ENCODE results near the gene CASP10. TPM values are rescaled to one million over a fixed set of nuclear protein-coding genes. Genes with fewer than 3 reads are reported as not detected.

The CASP10 gene
- total and polyA plus RNA-seq, 2 donors (not counting 1 experiment from before 2014, with no cell fraction given): 16.0 to 34.3 TPM

- Histone ChIP-seq H2AFZ (ENCODE audit: insufficient read depth, low read depth, low read length, poor library complexity, severe bottlenecking) (no peak overlapping the region), H3K9me3 (ENCODE audit: control extremely low read depth in 1 of 3, control insufficient read depth in 2 of 3, insufficient read depth in 1 of 3, low read length in 2 of 3) (peaks cover 0 to 7% (median 0%) of the 10 kb centered on the region in 3 donors), H3K4me3 (ENCODE audit: control extremely low read depth in 1 of 5, extremely low read depth in 1 of 5, insufficient read depth in 1 of 5, low read depth in 2 of 5, low read length in 4 of 5) (no peak overlapping the region), H3K36me3 (replicated peaks in 1 of 2; ENCODE audit: control extremely low read depth in 1 of 2, control insufficient read depth in 1 of 2, extremely low read depth in 1 of 2, insufficient read depth in 2 of 2, low read length in 1 of 2) (peaks cover 4 to 49% of the 10 kb centered on the region in 2 experiments), H3K27ac (ENCODE audit: low read length in 2 of 2) (no peak overlapping the region), H3K9ac (ENCODE audit: low read length) (no peak overlapping the region), H3K79me2 (ENCODE audit: control insufficient read depth, insufficient read depth, low read length) (peaks cover 10% of the 10 kb centered on the region), H3K4me1 (ENCODE audit: control insufficient read depth in 2 of 2, insufficient read depth in 2 of 2, low read length in 2 of 2) (peaks cover 46 to 55% of the 10 kb centered on the region in 2 donors), H4K20me1 (ENCODE audit: control insufficient read depth, insufficient read depth, low read length, poor library complexity, severe bottlenecking) (peaks cover 12% of the 10 kb centered on the region), H3K27me3 (replicated peaks in 1 of 4; ENCODE audit: control extremely low read depth in 1 of 4, control insufficient read depth in 3 of 4, insufficient read depth in 4 of 4, low read length in 3 of 4) (no peaks in the 10 kb centered on the region), H3K4me2 (replicated peaks; ENCODE audit: low read depth, low read length, poor library complexity, severe bottlenecking) (no peak overlapping the region)
- peak overlapping the region; percentile 73 for H3K27ac Mint-ChIP-seq
- H3K9me3 Mint-ChIP-seq (ENCODE audit: insufficient read depth): peaks cover 3% of the 10 kb centered on the region
- no peak for ATAC-seq (ENCODE audit: low read depth)
- intact Hi-C loops (cut with micrococcal nuclease): no loop called here
- WGBS (ENCODE audit: insufficient coverage): 100% methylated on average over 2 of the region's 3 CpGs
- ChIA-PET POLR2A (interaction anchor here (0.7 to 1.7 kb wide), 5 partner anchors 9 to 231 kb away, joined by 3 to 6 read pairs (median 3); partner anchors contain the start of gene CASP10), CTCF (interaction anchor here (1.2 to 4.0 kb wide), 11 partner anchors 9 to 289 kb away, joined by 3 to 42 read pairs (median 5); partner anchors contain the start of gene CASP10)
- TF ChIP-seq CTCF (IDR thresholded peaks at IDR 0.05) (no peak), EZH2 (IDR thresholded peaks at IDR 0.05; ENCODE audit: borderline replicate concordance, insufficient read depth, low read depth, low read length, poor library complexity, severe bottlenecking) (no peak)
- no peaks in the 10 kb centered on the region for H3K27me3 Mint-ChIP-seq
- no peak overlapping the region for H3K4me3 Mint-ChIP-seq
- no peak for DNase-seq
- H3K4me1 Mint-ChIP-seq: peaks cover 56% of the 10 kb centered on the region
These were observed 12.4 kb downstream of the CASP10 start for GRCh38 chr2:201195331-201195730.

DNA sequence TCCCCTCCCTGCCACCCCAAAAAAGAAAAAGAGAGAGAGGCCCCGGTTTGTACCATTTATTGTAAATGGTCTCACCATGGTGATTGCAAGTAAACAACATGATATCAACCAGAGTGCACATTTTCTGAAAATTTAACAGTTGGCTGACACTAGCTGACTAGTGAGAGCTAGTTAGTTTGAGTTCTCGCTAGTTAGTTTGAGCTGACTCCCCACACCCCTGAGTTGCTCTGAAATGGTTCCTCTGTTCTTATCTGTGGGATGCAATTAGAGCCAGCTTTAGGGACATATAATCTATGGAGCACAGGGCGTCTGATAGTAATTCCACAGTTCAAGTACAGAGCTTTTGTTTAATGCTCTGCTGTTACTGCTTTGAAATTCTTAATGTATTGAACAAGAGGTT, 13.1 kb downstream of the CASP10 start:
- POLR2A ChIA-PET: no interaction called here
- H3K27ac Mint-ChIP-seq: peak overlapping the region; percentile 50
- H3K27me3 Mint-ChIP-seq: no peaks in the 10 kb centered on the region

More for the DNA sequence above, 13.1 kb downstream of the CASP10 start:
- Histone ChIP-seq H3K4me1 (ENCODE audit: control insufficient read depth in 2 of 2, insufficient read depth in 2 of 2, low read length in 2 of 2) (peaks cover 45 to 53% of the 10 kb centered on the region in 2 donors), H3K79me2 (ENCODE audit: control insufficient read depth, insufficient read depth, low read length) (peaks cover 12% of the 10 kb centered on the region), H3K4me3 (ENCODE audit: control extremely low read depth in 1 of 5, extremely low read depth in 1 of 5, insufficient read depth in 1 of 5, low read depth in 2 of 5, low read length in 4 of 5) (no peak overlapping the region), H2AFZ (ENCODE audit: insufficient read depth, low read depth, low read length, poor library complexity, severe bottlenecking) (no peak overlapping the region), H4K20me1 (ENCODE audit: control insufficient read depth, insufficient read depth, low read length, poor library complexity, severe bottlenecking) (peaks cover 12% of the 10 kb centered on the region), H3K9me3 (ENCODE audit: control extremely low read depth in 1 of 3, control insufficient read depth in 2 of 3, insufficient read depth in 1 of 3, low read length in 2 of 3) (peaks cover 0 to 7% (median 0%) of the 10 kb centered on the region in 3 donors), H3K9ac (ENCODE audit: low read length) (no peak overlapping the region), H3K27ac (ENCODE audit: low read length in 2 of 2) (no peak overlapping the region), H3K27me3 (replicated peaks in 1 of 4; ENCODE audit: control extremely low read depth in 1 of 4, control insufficient read depth in 3 of 4, insufficient read depth in 4 of 4, low read length in 3 of 4) (no peaks in the 10 kb centered on the region), H3K4me2 (replicated peaks; ENCODE audit: low read depth, low read length, poor library complexity, severe bottlenecking) (no peak overlapping the region), H3K36me3 (replicated peaks in 1 of 2; ENCODE audit: control extremely low read depth in 1 of 2, control insufficient read depth in 1 of 2, extremely low read depth in 1 of 2, insufficient read depth in 2 of 2, low read length in 1 of 2) (peaks cover 4 to 52% of the 10 kb centered on the region in 2 experiments)
- CTCF ChIA-PET: interaction anchor here (1.2 to 4.0 kb wide), 7 partner anchors 18 to 290 kb away, joined by 3 to 42 read pairs (median 5); no protein-coding TSS in a partner anchor
- ATAC-seq (ENCODE audit: low read depth) (no peak), DNase-seq (no peak)
- H3K4me1 Mint-ChIP-seq: peaks cover 54% of the 10 kb centered on the region
- H3K9me3 Mint-ChIP-seq (ENCODE audit: insufficient read depth): peaks cover 3% of the 10 kb centered on the region
- no peak overlapping the region for H3K4me3 Mint-ChIP-seq
- intact Hi-C loops (cut with micrococcal nuclease): no loop called here
- TF ChIP-seq CTCF (IDR thresholded peaks at IDR 0.05) (no peak), EZH2 (IDR thresholded peaks at IDR 0.05; ENCODE audit: borderline replicate concordance, insufficient read depth, low read depth, low read length, poor library complexity, severe bottlenecking) (no peak)
- 100% methylated on average over 1 of the region's 3 CpGs for WGBS (ENCODE audit: insufficient coverage)
